ENCODE results near the gene PAX8.
"Not testable (repeated sequence)": the region's sequence is repeated elsewhere in the genome, so short reads cannot be mapped to it uniquely, and the experiment has no call there.

The PAX8 gene

DNA sequence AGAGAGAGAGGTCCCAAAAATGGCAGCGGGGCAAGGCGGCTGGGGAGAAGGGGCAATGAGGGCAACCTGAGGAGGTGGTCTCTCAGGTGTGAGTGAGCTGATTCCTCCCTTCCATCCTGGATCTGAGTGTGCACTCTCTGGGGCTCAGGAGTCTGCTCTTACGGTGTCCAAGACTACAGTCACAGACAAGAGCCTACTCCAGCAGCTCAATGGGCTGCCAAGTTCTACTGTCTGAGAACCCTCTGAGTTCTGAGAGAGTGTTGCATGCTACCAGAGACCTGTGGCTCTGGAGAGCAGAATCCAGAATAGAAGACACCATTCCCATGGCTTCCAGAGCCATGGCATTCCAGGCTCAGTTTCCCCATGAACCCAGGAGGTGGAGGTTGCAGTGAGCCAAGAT lies 7.1 kb upstream of the PAX8 start:
- no peaks in the 10 kb centered on the region for H3K4me1 ChIP-seq (ENCODE audit: insufficient read depth, low read length)
- ATAC-seq (ENCODE audit: insufficient read depth, low read depth), result no peak
- no peak overlapping the region for H2AFZ ChIP-seq (ENCODE audit: low read depth, low read length)
- no peak overlapping the region for H3K9ac ChIP-seq (ENCODE audit: low read depth, low read length)
- no peak overlapping the region for H3K27ac ChIP-seq (ENCODE audit: low read length)
- DNase-seq, result no peak
- no peak overlapping the region for H3K4me3 ChIP-seq (ENCODE audit: low read depth in 1 of 2, low read length in 2 of 2)
- no peaks in the 10 kb centered on the region for H3K9me3 ChIP-seq (ENCODE audit: insufficient read depth, low read length, severe bottlenecking)
- peaks cover 8% of the 10 kb centered on the region for H3K27me3 ChIP-seq (ENCODE audit: insufficient read depth, low read length, poor library complexity)
- no peaks in the 10 kb centered on the region for H3K36me3 ChIP-seq (ENCODE audit: insufficient read depth, low read length)
- TF ChIP-seq EZH2 (IDR thresholded peaks at IDR 0.05; ENCODE audit: borderline replicate concordance, low read depth, low read length, severe bottlenecking), result no peak
- H3K79me2 ChIP-seq (ENCODE audit: insufficient read depth, low read length), result no peaks in the 10 kb centered on the region
- no peak overlapping the region for H3K4me2 ChIP-seq (ENCODE audit: insufficient read depth, low read length)
- H4K20me1 ChIP-seq (ENCODE audit: insufficient read depth, low read length), result no peaks in the 10 kb centered on the region

DNA sequence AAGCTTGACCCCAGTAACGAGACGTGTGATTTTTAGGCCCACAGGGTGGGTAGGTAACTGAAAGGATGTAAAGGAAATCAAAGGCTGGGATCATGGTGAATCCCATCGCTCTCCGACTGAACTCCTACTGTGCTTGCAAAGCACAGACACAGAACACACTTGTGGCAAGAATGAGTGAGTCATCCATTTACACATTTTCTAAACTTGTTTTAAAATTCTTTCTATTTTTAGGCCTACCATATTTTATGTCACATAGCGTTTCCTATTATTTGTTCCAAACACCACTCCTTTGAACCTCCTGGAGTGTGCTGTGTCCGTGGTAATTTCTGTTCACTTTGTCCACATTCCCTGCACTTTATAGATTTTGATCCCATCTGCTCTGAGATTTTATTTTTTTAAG lies 6.3 kb upstream of the PAX8 start:
- H3K36me3 ChIP-seq (ENCODE audit: insufficient read depth, low read length); H3K4me2 ChIP-seq (ENCODE audit: insufficient read depth, low read length); H4K20me1 ChIP-seq (ENCODE audit: insufficient read depth, low read length); H3K4me3 ChIP-seq (ENCODE audit: low read depth in 1 of 2, low read length in 2 of 2); H3K4me1 ChIP-seq (ENCODE audit: insufficient read depth, low read length); H3K9ac ChIP-seq (ENCODE audit: low read depth, low read length); H3K27me3 ChIP-seq (ENCODE audit: insufficient read depth, low read length, poor library complexity); H2AFZ ChIP-seq (ENCODE audit: low read depth, low read length); H3K27ac ChIP-seq (ENCODE audit: low read length); H3K9me3 ChIP-seq (ENCODE audit: insufficient read depth, low read length, severe bottlenecking); ATAC-seq (ENCODE audit: insufficient read depth, low read depth); H3K79me2 ChIP-seq (ENCODE audit: insufficient read depth, low read length); DNase-seq: not testable (repeated sequence)

DNA sequence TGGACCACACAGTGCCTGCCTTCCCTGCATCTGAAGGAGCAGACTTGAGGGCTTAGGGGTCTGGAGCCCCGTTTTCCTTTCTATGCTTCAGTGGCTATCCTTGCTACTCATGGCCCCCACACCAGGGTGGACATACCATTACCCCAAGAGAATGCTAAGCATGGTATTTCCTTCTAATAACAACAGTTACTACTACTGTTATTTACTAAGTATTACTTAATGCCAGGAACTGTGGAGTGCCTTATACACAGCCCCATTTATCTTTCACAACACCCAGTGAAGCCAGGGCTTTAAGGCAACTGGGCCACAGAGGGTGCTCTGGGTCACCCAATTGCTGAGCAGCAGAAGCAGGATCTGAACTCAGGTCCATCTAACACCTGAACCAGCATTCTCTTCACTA lies 5.8 kb upstream of the PAX8 start:
- no peak overlapping the region for H3K4me3 ChIP-seq (ENCODE audit: low read depth in 1 of 2, low read length in 2 of 2)
- H3K36me3 ChIP-seq (ENCODE audit: insufficient read depth, low read length), result no peaks in the 10 kb centered on the region
- no peak for ATAC-seq (ENCODE audit: insufficient read depth, low read depth)
- H4K20me1 ChIP-seq (ENCODE audit: insufficient read depth, low read length), result no peaks in the 10 kb centered on the region
- H3K9ac ChIP-seq (ENCODE audit: low read depth, low read length), result no peak overlapping the region
- TF ChIP-seq, protein P1, sequence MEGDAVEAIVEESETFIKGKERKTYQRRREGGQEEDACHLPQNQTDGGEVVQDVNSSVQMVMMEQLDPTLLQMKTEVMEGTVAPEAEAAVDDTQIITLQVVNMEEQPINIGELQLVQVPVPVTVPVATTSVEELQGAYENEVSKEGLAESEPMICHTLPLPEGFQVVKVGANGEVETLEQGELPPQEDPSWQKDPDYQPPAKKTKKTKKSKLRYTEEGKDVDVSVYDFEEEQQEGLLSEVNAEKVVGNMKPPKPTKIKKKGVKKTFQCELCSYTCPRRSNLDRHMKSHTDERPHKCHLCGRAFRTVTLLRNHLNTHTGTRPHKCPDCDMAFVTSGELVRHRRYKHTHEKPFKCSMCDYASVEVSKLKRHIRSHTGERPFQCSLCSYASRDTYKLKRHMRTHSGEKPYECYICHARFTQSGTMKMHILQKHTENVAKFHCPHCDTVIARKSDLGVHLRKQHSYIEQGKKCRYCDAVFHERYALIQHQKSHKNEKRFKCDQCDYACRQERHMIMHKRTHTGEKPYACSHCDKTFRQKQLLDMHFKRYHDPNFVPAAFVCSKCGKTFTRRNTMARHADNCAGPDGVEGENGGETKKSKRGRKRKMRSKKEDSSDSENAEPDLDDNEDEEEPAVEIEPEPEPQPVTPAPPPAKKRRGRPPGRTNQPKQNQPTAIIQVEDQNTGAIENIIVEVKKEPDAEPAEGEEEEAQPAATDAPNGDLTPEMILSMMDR (IDR thresholded peaks at IDR 0.05; ENCODE audit: borderline replicate concordance, extremely low read depth, low read length, poor library complexity, severe bottlenecking), result no peak
- no peak for TF ChIP-seq EZH2 (IDR thresholded peaks at IDR 0.05; ENCODE audit: borderline replicate concordance, low read depth, low read length, severe bottlenecking)
- H3K4me1 ChIP-seq (ENCODE audit: insufficient read depth, low read length), result no peaks in the 10 kb centered on the region
- H3K9me3 ChIP-seq (ENCODE audit: insufficient read depth, low read length, severe bottlenecking), result no peaks in the 10 kb centered on the region
- no peak for DNase-seq
- H3K27me3 ChIP-seq (ENCODE audit: insufficient read depth, low read length, poor library complexity), result peaks cover 10% of the 10 kb centered on the region
- H3K27ac ChIP-seq (ENCODE audit: low read length), result no peak overlapping the region
- no peaks in the 10 kb centered on the region for H3K79me2 ChIP-seq (ENCODE audit: insufficient read depth, low read length)
- H2AFZ ChIP-seq (ENCODE audit: low read depth, low read length), result no peak overlapping the region
- H3K4me2 ChIP-seq (ENCODE audit: insufficient read depth, low read length), result no peak overlapping the region

DNA sequence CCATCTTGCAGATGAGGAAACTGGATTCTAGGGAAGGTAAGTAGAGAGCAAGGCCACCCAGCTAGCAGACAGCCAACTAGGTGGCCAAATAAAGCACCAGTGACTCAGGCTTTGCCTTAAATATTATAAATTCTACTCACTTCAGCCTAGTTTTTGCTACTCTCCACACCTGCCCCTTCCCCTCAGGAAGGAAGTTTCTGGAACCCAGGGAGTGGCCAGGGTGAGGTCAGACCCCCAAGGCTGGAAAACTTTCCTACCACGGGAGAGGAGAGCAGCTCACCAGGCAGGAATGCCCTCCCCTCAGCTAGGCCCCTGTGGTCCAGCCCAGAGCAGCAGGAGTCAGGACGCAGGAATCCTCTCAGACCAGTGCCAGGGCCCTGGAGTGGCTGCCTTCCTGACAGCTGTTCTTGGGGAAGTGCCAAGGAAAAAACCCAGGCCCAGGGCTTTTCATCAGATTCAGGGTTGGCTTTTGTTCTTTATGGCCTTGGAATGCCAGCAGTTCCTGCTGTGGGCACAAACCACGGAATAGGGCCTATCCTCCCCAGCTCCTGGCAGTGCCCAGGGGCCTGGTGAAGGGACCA lies 5.1 kb upstream of the PAX8 start:
- Histone ChIP-seq H3K4me2 (ENCODE audit: insufficient read depth, low read length) (no peak overlapping the region), H4K20me1 (ENCODE audit: insufficient read depth, low read length) (no peaks in the 10 kb centered on the region), H3K9me3 (ENCODE audit: insufficient read depth, low read length, severe bottlenecking) (no peaks in the 10 kb centered on the region), H3K27ac (ENCODE audit: low read length) (no peak overlapping the region), H3K4me1 (ENCODE audit: insufficient read depth, low read length) (no peaks in the 10 kb centered on the region), H3K36me3 (ENCODE audit: insufficient read depth, low read length) (no peaks in the 10 kb centered on the region), H3K79me2 (ENCODE audit: insufficient read depth, low read length) (no peaks in the 10 kb centered on the region), H3K4me3 (ENCODE audit: low read depth in 1 of 2, low read length in 2 of 2) (no peak overlapping the region), H3K27me3 (ENCODE audit: insufficient read depth, low read length, poor library complexity) (peaks cover 12% of the 10 kb centered on the region), H2AFZ (ENCODE audit: low read depth, low read length) (no peak overlapping the region), H3K9ac (ENCODE audit: low read depth, low read length) (no peak overlapping the region)
- TF ChIP-seq EZH2 (IDR thresholded peaks at IDR 0.05; ENCODE audit: borderline replicate concordance, low read depth, low read length, severe bottlenecking), result no peak
- TF ChIP-seq, protein P1 (IDR thresholded peaks at IDR 0.05; ENCODE audit: borderline replicate concordance, extremely low read depth, low read length, poor library complexity, severe bottlenecking), result no peak
- no peak for ATAC-seq (ENCODE audit: insufficient read depth, low read depth)
- DNase-seq, result no peak

Measured in DND-41 (cell line).